ENCODE results near the gene CTAGE15.
"Not testable (repeated sequence)": the region's sequence is repeated elsewhere in the genome, so short reads cannot be mapped to it uniquely, and the experiment has no call there.

Gene CTAGE15, protein sequence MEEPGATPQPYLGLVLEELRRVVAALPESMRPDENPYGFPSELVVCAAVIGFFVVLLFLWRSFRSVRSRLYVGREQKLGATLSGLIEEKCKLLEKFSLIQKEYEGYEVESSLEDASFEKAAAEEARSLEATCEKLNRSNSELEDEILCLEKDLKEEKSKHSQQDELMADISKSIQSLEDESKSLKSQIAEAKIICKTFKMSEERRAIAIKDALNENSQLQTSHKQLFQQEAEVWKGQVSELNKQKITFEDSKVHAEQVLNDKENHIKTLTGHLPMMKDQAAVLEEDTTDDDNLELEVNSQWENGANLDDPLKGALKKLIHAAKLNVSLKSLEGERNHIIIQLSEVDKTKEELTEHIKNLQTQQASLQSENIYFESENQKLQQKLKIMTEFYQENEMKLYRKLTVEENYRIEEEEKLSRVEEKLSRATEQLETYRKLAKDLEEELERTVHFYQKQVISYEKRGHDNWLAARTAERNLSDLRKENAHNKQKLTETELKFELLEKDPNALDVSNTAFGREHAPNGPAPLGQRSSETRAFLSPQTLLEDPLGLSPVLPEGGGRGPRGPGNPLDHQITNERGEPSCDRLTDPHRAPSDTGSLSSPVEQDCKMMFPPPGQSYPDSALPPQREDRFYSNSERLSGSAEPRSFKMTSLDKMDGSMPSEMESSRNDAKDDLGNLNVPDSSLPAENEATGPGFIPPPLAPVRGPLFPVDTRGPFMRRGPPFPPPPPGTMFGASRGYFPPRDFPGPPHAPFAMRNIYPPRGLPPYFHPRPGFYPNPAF

DNA sequence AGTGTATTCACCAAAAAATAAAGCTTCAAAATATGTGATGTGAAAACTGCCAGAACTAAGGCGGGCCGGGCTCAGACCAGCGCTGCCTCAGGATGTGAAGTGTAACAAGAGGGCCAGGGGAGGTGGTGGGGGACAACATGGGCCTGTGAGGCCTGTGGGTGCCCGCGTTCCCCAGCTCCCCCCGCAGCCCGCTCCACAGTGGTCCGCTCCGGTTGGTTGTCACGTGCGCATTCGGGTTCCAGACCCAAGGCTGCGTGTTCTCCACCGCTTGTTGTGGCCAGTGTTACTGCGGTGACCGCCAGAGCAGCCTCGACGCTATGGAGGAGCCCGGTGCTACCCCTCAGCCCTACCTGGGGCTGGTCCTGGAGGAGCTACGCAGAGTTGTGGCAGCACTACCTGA lies at the start of gene CTAGE15:
Gene CTAGE15 (plus strand): TSS at position 301 of the 400 bp plus-strand sequence. CDS start 17 bp downstream, at position 318.
- in situ Hi-C loops (cut with MboI; ENCODE audit: low sequenced_read_pairs, unreplicated experiment); DNase-seq (ENCODE audit: low spot score): not testable (repeated sequence)

DNA sequence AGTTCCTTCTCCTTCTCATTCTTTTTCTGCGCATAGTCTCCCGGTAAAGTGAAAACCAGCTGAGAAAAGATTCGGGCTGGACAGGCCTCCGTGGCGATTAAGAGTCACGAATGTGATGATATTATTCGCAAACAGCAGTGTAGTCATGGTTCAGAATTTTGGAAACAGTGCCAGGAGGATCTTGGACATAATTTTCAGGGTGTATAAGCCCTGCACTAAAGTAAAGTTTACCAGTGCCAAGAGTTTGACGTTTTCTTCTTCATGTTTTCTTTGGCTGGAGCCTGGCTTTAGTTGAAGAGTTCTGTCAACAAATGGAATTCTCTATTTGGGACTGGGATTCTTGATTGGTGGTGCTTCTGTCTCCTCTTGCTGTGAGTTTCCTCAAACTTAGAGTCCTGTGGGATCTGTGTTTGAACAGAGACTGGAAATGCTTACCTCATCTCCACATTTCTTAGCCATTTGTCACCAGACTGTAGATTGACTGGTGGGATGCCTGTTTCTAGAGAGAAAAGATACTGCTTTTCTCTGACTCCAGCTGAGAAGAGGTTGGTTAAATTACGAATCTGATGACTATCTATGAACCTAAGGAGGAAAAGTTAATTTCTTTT lies 49.2 kb upstream of the CTAGE15 start:
- DNase-seq (ENCODE audit: low spot score); in situ Hi-C loops (cut with MboI; ENCODE audit: low sequenced_read_pairs, unreplicated experiment): not testable (repeated sequence)

DNA sequence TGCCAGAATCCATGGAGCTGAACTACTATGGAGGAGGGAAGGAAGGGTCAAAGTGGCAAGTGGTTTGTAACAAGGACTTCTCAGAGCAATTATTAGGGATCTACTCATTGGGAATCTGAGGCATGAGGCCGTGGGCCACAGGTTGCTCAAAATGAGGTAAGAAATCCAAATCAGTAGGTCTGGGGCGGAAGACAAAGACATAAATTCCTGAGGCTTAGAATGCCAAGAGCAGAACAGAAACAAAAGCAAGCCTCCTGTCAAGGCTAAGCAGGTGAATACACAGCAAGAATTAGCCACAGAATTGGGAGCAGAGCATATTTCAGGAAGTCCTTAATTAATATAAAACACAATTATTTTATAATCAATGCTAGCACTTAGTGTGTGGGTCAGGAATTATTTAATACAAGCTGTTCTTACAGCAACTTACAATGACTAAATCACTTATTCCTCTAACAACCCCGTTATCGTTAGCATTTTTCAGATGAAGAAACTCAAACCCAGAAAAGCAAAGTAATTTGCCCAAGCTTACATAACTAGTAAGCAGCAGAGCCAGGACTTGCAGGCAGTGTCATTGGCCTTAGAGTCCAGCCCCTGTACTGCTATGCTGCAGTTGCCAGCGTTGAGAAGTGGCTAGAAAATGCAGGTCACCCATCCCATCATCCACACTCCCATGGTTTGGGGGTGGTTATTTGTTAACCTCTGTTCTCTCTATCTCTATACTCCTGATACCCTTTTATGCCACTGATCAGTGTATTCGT lies 40.3 kb upstream of the CTAGE15 start:
- DNase-seq (ENCODE audit: low spot score); in situ Hi-C loops (cut with MboI; ENCODE audit: low sequenced_read_pairs, unreplicated experiment): not testable (repeated sequence)

DNA sequence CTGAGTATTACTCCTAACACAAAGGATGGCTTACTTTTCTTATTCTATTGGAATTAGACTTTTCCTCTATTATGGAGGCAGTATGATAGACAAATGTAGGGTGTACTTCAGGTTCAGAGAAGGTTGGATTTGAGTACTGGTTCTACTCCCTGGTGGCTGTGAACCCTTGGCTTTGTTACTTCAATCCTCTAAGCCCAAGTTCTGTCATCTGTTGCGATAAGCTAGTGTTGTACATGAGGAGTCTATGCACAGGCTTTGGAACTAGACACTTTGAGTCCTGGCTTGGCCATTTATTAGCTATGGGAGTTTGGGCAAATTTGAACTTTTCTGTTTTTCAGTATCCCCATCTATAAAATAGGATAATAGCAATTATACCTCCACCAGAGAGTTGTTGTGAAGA lies 39.7 kb upstream of the CTAGE15 start:
- DNase-seq (ENCODE audit: low spot score); in situ Hi-C loops (cut with MboI; ENCODE audit: low sequenced_read_pairs, unreplicated experiment): not testable (repeated sequence)

DNA sequence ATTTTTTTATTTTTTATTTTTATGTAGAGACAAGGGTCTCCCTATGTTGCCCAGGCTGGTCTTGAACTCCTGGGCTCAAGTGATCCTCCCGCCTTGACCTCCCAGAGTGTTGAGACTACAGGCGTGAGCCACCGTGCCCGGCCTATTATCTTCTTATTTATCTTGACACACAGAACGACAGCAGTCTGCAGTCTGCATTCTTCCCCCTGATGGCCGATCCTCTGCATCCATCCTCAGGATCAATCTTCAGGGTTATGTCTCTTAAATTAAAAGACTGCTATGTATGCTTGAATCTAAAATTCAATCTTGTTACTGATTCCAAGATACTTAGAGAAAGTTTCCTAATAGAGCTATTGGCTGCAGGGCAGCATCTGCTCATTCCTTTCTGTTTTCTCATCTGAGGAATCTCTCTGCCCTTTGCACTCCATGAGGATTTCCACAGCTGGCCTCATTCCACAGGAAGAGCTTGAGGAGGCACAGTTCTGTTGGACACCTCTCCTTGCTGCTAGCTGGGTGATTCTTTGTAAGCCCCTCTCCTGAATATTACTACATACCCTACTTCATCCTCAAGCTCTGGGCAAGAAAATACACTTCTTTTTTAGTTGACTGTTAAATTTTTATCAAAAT lies 38.3 kb upstream of the CTAGE15 start:
- in situ Hi-C loops (cut with MboI; ENCODE audit: low sequenced_read_pairs, unreplicated experiment); DNase-seq (ENCODE audit: low spot score): not testable (repeated sequence)

DNA sequence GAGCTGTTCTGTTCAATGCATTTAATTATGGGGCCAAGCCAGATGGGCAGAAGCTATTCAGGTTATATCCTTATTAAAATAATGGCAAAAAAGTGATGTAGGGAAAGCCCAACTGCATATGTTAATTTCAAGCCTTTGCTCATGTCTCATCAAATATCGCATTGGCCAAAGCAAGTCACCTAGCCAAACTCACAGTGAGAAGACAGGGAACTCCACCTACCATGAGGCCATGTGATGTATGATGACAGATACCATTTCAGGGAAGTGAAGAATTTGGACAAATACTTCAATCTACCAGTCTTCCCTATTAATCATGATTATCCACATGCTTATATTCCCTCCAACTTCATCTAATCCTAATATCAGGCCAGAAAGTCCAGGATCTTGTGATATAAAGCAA lies 35.2 kb upstream of the CTAGE15 start:
- in situ Hi-C loops (cut with MboI; ENCODE audit: low sequenced_read_pairs, unreplicated experiment); DNase-seq (ENCODE audit: low spot score): not testable (repeated sequence)

DNA sequence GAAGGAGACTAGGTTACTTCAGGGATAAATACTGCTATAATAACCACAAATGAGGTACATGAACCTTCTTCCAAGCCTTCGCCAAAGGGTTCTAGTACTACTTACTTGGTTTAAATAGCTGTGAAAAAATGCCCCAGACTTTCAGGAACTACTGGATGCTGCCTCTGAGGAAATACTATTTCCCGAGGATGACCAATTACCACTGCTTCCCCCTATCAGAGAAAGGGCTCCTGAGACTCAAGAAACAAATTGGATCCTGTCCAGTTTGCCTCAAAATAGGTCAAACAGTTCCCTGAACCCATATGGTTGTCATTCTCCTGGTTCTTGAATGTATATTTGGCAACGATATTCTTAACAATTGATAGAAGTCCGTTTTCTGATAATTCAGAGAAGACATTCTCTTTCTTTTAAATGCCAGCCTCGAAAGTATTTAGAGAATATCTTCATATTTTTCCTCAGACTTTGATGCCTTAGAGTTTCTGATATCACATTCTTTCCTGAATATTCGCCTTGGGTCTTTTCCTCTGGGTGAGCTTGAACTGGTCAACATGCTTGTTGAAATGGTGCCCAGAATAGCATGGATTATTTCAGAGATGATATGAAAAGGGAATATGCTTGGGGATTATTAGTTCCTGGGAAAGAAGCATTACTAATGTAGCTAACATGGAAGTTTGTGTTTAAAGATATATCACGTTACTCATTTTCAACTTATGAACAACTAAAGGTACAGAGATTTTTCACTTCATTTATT lies 28.1 kb upstream of the CTAGE15 start:
- in situ Hi-C loops (cut with MboI; ENCODE audit: low sequenced_read_pairs, unreplicated experiment); DNase-seq (ENCODE audit: low spot score): not testable (repeated sequence)

DNA sequence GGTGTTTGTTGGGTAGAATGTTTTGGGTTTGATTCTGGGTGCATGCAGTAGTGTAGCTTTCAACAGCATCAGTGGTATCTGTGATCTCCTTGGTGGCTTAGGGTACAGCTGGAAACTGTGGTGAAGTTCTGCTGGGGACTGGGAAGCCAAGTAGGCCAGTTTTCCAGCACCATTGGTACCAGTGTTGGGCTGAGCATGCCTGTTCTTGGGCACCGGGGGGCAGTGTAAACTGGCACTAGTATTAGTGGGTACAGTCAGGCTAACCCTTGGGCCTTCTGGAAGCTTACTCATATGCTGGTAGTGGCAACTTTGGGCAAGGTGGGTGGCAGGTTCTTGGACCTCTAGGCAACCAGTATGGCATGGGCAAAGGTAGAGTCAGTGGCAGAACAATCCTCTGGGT lies 15.6 kb upstream of the CTAGE15 start:
- in situ Hi-C loops (cut with MboI; ENCODE audit: low sequenced_read_pairs, unreplicated experiment); DNase-seq (ENCODE audit: low spot score): not testable (repeated sequence)

DNA sequence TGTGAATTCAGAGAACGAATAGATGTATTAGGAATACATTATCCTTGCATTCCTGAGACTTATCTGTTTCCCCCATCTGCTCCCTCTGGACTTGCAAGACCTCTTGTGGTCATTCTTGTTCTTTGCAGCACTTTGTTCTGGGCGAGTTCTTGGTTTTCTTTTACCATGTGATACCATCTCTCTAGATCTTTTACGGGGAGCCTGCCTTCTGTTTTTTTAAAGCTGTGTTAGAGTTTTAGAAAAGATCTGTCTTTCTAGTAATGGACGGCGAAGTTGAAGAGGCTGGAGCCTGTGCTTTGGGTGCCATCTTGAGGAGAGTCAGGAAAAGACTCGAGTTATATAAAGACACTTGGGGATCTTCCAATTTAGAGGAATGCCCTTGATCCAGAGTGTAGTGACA lies 8.3 kb upstream of the CTAGE15 start:
- in situ Hi-C loops (cut with MboI; ENCODE audit: low sequenced_read_pairs, unreplicated experiment); DNase-seq (ENCODE audit: low spot score): not testable (repeated sequence)

DNA sequence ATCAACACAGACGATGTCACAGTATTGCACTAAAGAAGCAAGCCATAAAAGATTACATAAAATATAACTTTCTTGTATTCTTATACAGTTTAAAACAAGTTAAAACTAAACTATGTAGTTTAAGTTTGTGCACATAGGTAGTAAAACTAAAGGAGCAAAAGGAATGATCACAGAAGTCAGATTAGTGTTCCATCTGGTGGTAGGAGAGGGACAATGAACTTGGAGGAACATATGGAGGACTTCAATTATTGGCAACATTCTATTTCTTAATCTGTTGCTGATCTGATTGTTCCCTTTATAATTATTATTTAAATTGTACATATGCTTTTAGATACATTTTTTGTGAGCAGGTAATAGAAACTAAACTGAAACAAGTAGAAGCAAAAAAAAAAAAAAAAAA lies 5.6 kb upstream of the CTAGE15 start:
- in situ Hi-C loops (cut with MboI; ENCODE audit: low sequenced_read_pairs, unreplicated experiment); DNase-seq (ENCODE audit: low spot score): not testable (repeated sequence)

DNA sequence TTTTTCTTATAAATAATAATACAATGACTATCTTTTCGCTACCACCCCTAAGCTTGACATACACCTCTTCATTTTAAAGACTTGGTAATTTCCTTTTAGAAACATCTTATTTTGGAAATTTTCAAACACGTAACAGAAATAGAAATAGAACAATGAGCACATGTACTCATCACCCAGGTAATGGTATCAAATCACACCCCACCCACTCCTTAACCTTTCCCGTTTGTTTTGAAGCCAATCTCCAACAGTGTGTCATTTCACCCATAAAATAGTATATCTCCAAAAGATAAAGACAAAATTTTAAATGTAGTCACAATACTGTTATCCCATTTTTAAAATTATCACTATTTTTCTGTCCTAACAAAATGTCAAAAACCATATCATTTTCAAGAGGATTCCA lies 16.6 kb downstream of the CTAGE15 start:
- DNase-seq (ENCODE audit: low spot score); in situ Hi-C loops (cut with MboI; ENCODE audit: low sequenced_read_pairs, unreplicated experiment): not testable (repeated sequence)

DNA sequence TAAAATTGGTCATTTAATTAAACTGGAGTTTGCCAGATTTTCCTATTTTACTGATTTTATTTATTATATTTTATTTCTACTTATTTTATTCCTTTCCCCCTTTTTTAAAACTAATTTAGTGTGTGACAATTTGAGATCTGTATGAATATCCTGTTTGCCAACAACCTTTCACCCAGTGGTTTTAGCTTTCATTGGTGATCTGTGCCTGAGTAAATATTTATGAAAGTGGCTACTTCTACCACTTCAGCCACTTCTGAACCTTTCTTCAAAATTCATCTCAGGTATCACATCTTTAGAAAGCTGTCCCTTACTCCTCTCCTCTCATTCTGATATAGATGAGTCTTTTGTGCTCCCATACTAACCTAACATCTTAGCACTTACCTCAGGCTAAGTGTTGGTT lies 18.3 kb downstream of the CTAGE15 start:
- in situ Hi-C loops (cut with MboI; ENCODE audit: low sequenced_read_pairs, unreplicated experiment); DNase-seq (ENCODE audit: low spot score): not testable (repeated sequence)

DNA sequence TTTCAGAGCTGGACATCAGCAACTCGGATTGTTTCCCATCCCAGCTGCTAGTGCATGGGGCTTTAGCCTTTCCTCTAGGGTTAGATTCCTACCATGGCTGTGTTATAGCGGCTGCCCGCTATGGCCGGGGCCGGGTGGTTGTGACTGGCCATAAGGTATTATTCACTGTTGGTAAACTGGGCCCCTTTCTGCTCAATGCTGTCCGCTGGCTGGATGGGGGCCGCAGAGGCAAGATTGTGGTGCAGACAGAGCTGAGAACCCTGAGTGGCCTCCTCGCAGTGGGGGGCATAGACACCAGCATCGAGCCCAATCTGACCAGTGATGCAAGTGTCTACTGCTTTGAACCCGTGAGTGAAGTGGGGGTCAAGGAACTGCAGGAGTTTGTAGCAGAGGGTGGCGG lies 26.5 kb downstream of the CTAGE15 start:
- DNase-seq (ENCODE audit: low spot score); in situ Hi-C loops (cut with MboI; ENCODE audit: low sequenced_read_pairs, unreplicated experiment): not testable (repeated sequence)

DNA sequence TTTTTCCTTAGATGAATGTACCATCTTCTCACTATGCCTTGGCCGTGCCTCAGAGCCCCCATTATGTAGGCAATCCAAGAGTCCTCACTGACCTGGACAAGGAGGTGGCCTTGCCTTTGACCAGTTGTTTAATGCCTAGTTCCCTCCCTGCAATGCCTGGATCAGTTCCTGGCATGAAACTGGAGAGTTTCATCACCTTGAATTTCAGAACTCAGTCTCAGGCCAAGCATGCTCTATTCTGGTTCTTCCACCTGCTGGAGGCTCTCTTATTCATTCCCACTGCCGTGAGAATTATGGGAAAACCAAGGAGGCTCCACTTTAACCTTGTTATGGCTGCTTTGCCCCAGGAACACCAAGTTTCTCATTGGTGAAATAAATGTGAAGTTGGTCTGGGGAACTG lies 31.9 kb downstream of the CTAGE15 start:
- in situ Hi-C loops (cut with MboI; ENCODE audit: low sequenced_read_pairs, unreplicated experiment); DNase-seq (ENCODE audit: low spot score): not testable (repeated sequence)

DNA sequence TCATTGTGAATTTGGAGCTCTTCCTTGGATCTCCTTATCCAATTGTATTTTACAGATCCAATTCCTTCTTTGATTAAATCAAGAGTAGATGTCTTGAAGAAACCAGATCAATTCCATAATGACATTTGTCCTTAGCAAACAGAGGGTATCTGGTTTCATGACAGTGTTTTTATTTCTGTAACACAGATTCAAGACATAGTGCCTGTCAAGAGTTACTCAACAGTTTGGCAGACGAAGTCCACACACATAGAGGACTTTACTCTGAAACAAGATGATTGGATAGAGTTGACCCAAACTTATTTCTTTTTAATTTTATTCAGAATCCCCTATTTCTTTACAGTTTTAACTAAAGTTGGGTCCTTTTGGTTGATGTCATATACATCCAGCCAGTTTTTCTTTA lies 34.5 kb downstream of the CTAGE15 start:
- DNase-seq (ENCODE audit: low spot score); in situ Hi-C loops (cut with MboI; ENCODE audit: low sequenced_read_pairs, unreplicated experiment): not testable (repeated sequence)

DNA sequence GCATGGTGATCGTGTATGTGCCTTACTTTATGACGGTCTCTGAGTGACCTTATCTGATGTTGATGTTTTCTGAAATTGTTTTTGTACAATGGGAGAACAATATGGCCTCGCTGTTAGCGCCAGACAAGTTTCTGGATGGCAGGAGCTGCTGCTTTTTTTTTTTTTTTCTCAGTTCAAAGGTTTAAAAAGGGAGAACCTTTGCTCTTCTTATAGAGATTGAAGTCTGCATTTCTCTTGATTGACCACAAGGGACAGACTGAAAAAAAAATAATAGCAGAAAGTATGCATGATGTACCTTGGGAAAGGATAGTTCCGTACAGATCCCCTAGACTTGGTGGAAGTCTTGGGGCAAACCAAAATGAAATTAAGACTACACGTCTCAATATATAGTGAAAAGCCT lies 43.9 kb downstream of the CTAGE15 start:
- in situ Hi-C loops (cut with MboI; ENCODE audit: low sequenced_read_pairs, unreplicated experiment); DNase-seq (ENCODE audit: low spot score): not testable (repeated sequence)

DNA sequence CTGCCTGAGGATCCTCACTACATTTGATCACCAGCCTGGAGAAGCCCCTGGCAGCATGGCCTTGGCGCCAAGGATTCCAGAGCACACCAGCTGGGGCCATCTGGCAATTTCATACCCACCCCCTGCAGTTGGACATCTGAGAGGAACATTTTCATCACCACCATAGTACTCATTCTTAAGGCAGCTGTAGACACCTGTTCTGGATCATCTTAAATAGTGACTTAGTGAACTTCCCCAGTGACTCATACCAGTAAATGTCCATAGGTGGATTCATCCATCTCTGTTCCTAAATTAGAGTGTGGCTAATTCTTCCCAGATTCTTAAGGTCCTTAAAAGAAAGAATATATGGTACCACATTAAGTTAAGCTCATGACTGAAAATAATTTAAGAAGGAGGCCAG lies 45.6 kb downstream of the CTAGE15 start:
- in situ Hi-C loops (cut with MboI; ENCODE audit: low sequenced_read_pairs, unreplicated experiment); DNase-seq (ENCODE audit: low spot score): not testable (repeated sequence)
